Measurements from ENCODE around the gene OR7G1. TPM values are rescaled to one million over a fixed set of nuclear protein-coding genes. Genes with fewer than 3 reads are reported as not detected.

OR7G1 gene
- total and polyA plus RNA-seq, 10 of the 15 experiments (the other 5 are each of a cell fraction or from before 2014, with no cell fraction given) = not detected

- POLR2A ChIA-PET = no interaction called here
- Histone ChIP-seq H3K4me2 (ENCODE audit: control insufficient read depth, insufficient read depth) (no peak overlapping the region), H3K27me3 (replicated peaks in 1 of 2; ENCODE audit: control insufficient read depth in 2 of 2, insufficient read depth in 2 of 2, low read length in 1 of 2) (no peaks in the 10 kb centered on the region), H3K79me2 (ENCODE audit: control insufficient read depth, insufficient read depth, low read length) (peaks cover 32% of the 10 kb centered on the region), H3K27ac (ENCODE audit: control insufficient read depth, insufficient read depth) (no peak overlapping the region), H2AFZ (ENCODE audit: control insufficient read depth, low read depth, low read length) (no peak overlapping the region), H3K4me1 (ENCODE audit: control insufficient read depth, insufficient read depth, low read length) (no peaks in the 10 kb centered on the region), H3K4me3 (no peak overlapping the region), H3K9ac (ENCODE audit: control insufficient read depth, insufficient read depth, low read length) (no peak overlapping the region), H3K9me3 (replicated peaks; ENCODE audit: control insufficient read depth, insufficient read depth, low read length) (peaks cover 44% of the 10 kb centered on the region), H4K20me1 (ENCODE audit: control insufficient read depth, insufficient read depth) (no peaks in the 10 kb centered on the region; the same call in 1 of the 2 replicates), H3K36me3 (ENCODE audit: control insufficient read depth in 2 of 2, insufficient read depth in 2 of 2, low read length in 1 of 2) (peaks cover 12 to 28% of the 10 kb centered on the region in 2 experiments)
- RAD21 ChIA-PET (ENCODE audit: unreplicated experiment) = no interaction called here
- intact Hi-C loops (cut with micrococcal nuclease; ENCODE audit: unreplicated experiment) (no loop called here), in situ Hi-C loops (cut with MboI) (no loop called here)
- no TSS peak for BruUV-seq (replicated peaks)
- TF ChIP-seq NKRF (conservative IDR thresholded peaks at IDR 0.05) = no peak
- no peak for TF ChIP-seq EP300 (IDR thresholded peaks at IDR 0.05; ENCODE audit: borderline replicate concordance in 1 of 2, control insufficient read depth in 1 of 2, low read depth in 2 of 2, low read length in 2 of 2)
- TF ChIP-seq FOXK2 (IDR thresholded peaks at IDR 0.05) = no peak
- no peak for TF ChIP-seq SUZ12 (IDR thresholded peaks at IDR 0.05; ENCODE audit: unreplicated experiment)
- TF ChIP-seq POLR2AphosphoS5 (IDR thresholded peaks at IDR 0.05; ENCODE audit: low read length) = no peak
- no peak for TF ChIP-seq HDAC6 (IDR thresholded peaks at IDR 0.05; ENCODE audit: unreplicated experiment)
- TF ChIP-seq MTA3 (IDR thresholded peaks at IDR 0.05; ENCODE audit: borderline replicate concordance, low read length) = no peak
- TF ChIP-seq E2F8 (IDR thresholded peaks at IDR 0.05; ENCODE audit: low read depth, partially characterized antibody) = no peak
- TF ChIP-seq MXI1 (IDR thresholded peaks at IDR 0.05; ENCODE audit: low read depth, low read length) = no peak
- SMC1A ChIA-PET (ENCODE audit: uncharacterized antibody, unreplicated experiment) = no interaction called here
- FAIRE-seq (no peak), DNase-seq (ENCODE audit: low read depth, low spot score) (no peak), ATAC-seq (no peak)
- CTCF ChIA-PET = no interaction called here
- 95% methylated on average over 5 of the region's 5 CpGs for WGBS (ENCODE audit: insufficient coverage, insufficient replicate concordance, low lambda C conversion rate, missing lambda C conversion rate)
Observed at GRCh38 chr19:9150650-9151049, 35.1 kb upstream of the OR7G1 start.
